NK-92 (cell line): ENCODE data around the gene BRMS1L.
"Not testable (repeated sequence)": the region's sequence is repeated elsewhere in the genome, so short reads cannot be mapped to it uniquely, and the experiment has no call there.

Experiments
- DNase-seq: peaks from one replicate; lab custom pipeline; 2025; ENCODE audit not compliant: unreplicated experiment; lab: John Stamatoyannopoulos, UW

Gene BRMS1L

GRCh38 chr14:35821564-35822411, 4.3 kb upstream of the BRMS1L start:
- DNase-seq = no peak

GRCh38 chr14:35822501-35822900, 3.6 kb upstream of the BRMS1L start:
- DNase-seq = no peak

- DNase-seq = not testable (repeated sequence)
Observed at GRCh38 chr14:35824446-35825165, 1.5 kb upstream of the BRMS1L start.

- DNase-seq = no peak
Observed at GRCh38 chr14:35825968-35826217, 245 bp upstream of the BRMS1L start.

GRCh38 chr14:35826952-35827416, 846 bp downstream of the BRMS1L start:
- no peak for DNase-seq

GRCh38 chr14:35827678-35828472, 1.7 kb downstream of the BRMS1L start:
- DNase-seq = no peak

GRCh38 chr14:35829449-35829848, 3.3 kb downstream of the BRMS1L start:
- DNase-seq = no peak

GRCh38 chr14:35835208-35835982, 9.3 kb downstream of the BRMS1L start:
- DNase-seq = no peak

GRCh38 chr14:35841704-35842103, 15.6 kb downstream of the BRMS1L start:
- not testable (repeated sequence) for DNase-seq

GRCh38 chr14:35842245-35842644, 16.1 kb downstream of the BRMS1L start:
- not testable (repeated sequence) for DNase-seq

- DNase-seq = no peak
Observed at GRCh38 chr14:35844494-35844893, 18.4 kb downstream of the BRMS1L start.

- no peak for DNase-seq
Observed at GRCh38 chr14:35847636-35848035, 21.5 kb downstream of the BRMS1L start.

- no peak for DNase-seq
Observed at GRCh38 chr14:35849122-35849521, 23.0 kb downstream of the BRMS1L start.

GRCh38 chr14:35851823-35852222, 25.7 kb downstream of the BRMS1L start:
- DNase-seq = no peak

GRCh38 chr14:35853225-35853624, 27.1 kb downstream of the BRMS1L start:
- no peak for DNase-seq

GRCh38 chr14:35854696-35855270, 28.6 kb downstream of the BRMS1L start:
- no peak for DNase-seq

- no peak for DNase-seq
Observed at GRCh38 chr14:35855876-35856481, 29.8 kb downstream of the BRMS1L start.

- no peak for DNase-seq
Observed at GRCh38 chr14:35858521-35859209, 32.5 kb downstream of the BRMS1L start.

- no peak for DNase-seq
Observed at GRCh38 chr14:35861204-35861868, 35.2 kb downstream of the BRMS1L start.
